ENCODE results near the gene FLNA.

GRCh38 chrX:154355094-154355775 lies 19.2 kb downstream of the FLNA start:
- TF ChIP-seq CTCF (IDR thresholded peaks at IDR 0.05; ENCODE audit: poor library complexity, severe bottlenecking) (no peak), TAF1 (IDR thresholded peaks at IDR 0.05; ENCODE audit: low read depth) (no peak), REST (IDR thresholded peaks at IDR 0.05; ENCODE audit: borderline replicate concordance) (no peak), SMC3 (conservative IDR thresholded peaks at IDR 0.05; ENCODE audit: poor library complexity) (no peak), POLR2AphosphoS5 (IDR thresholded peaks at IDR 0.05) (no peak)

Data from neural cell (in vitro differentiated cells).